Hepatocyte (in vitro differentiated cells): ENCODE measurements around the gene MEIOC.

Source experiments
- EZH2 ChIP-seq: fragments of 200-600 bp; sonication (generic); IDR thresholded peaks from 2 replicates; pipeline ENCODE4 v1.6.1; 2016; ENCODE audit warnings: antibody characterized with exemption, mild to moderate bottlenecking, borderline replicate concordance
- TF ChIP-seq, protein P1 (sequence below): fragments of 200-600 bp; sonication (generic); IDR thresholded peaks from 2 replicates; pipeline ENCODE4 v1.5.1; 2016; ENCODE audit warnings: antibody characterized with exemption, mild to moderate bottlenecking; ENCODE audit not compliant: poor library complexity

DNA sequence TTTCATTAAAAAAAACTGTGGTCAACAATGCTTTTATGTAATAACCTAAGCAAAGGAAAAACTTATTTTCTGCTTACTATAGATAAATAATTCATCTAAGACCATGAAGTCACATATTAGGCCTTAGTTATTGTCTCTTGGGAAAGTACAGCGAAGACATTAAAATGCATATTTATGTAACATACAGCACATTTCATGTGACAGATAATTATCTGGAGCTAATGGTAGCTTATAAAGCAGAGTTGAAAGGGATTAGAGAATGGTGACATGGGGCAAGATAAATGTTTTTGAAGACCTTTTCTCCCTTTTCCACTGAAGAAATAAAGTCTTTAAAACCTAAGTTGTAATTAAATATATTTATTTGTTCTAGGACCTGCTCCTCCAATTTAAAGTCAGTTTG is 9.7 kb downstream of the MEIOC start:
- TF ChIP-seq, protein P1, sequence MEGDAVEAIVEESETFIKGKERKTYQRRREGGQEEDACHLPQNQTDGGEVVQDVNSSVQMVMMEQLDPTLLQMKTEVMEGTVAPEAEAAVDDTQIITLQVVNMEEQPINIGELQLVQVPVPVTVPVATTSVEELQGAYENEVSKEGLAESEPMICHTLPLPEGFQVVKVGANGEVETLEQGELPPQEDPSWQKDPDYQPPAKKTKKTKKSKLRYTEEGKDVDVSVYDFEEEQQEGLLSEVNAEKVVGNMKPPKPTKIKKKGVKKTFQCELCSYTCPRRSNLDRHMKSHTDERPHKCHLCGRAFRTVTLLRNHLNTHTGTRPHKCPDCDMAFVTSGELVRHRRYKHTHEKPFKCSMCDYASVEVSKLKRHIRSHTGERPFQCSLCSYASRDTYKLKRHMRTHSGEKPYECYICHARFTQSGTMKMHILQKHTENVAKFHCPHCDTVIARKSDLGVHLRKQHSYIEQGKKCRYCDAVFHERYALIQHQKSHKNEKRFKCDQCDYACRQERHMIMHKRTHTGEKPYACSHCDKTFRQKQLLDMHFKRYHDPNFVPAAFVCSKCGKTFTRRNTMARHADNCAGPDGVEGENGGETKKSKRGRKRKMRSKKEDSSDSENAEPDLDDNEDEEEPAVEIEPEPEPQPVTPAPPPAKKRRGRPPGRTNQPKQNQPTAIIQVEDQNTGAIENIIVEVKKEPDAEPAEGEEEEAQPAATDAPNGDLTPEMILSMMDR, result no peak
- no peak for TF ChIP-seq EZH2
